Measurements from ENCODE around the gene ZSWIM5.

ZSWIM5 gene

DNA sequence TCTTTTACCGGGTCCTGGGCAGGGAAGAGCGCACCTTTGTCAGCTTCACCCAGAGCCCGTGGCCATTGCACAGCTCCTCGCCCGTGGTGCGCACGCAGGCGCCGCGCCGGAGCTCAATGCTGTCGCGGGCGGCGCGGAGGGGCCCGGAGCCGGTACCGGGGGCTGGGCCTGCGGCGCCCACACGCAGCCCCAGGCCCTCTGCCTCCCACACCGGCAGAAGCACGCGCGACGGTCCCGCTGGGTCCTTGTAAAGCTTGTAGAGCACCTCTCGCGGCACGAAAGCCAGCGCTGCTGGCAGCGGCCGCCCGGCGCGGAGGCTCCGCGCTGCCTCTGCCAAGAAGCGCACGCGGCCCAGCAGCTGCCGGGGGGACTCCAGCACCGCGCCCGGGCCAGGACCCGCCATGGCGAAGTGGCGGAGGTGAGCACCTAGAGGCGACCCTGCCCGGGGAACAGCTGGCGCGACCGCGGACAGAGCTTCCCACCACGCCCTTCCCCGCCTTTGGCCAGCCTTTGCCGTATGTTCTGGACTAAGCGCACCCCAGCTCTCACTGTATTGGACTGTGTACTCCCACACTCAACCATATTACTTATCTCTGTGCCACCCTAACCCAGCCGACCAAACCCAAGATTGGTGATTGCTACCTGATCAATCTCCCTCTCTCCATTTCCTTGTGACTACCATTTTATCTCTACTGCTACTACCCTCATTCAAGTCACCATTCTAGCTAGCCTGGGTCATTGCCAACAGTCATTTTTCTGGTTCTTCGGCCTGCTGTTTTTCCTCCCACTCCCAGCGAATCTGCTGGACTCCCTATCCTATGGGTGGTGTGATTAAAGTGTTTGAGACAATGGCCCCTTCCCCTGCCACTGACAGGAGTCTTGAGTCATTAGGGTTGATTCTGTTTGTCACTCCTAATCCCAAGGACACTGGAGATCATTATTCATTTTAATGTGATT is 195.3 kb downstream of the ZSWIM5 start, which contains the start of gene HECTD3:
TSS of gene HECTD3 (minus strand) at position 470 of the 957 bp plus-strand sequence. CDS start at position 403, 67 bp downstream.
- TF ChIP-seq, protein P1, sequence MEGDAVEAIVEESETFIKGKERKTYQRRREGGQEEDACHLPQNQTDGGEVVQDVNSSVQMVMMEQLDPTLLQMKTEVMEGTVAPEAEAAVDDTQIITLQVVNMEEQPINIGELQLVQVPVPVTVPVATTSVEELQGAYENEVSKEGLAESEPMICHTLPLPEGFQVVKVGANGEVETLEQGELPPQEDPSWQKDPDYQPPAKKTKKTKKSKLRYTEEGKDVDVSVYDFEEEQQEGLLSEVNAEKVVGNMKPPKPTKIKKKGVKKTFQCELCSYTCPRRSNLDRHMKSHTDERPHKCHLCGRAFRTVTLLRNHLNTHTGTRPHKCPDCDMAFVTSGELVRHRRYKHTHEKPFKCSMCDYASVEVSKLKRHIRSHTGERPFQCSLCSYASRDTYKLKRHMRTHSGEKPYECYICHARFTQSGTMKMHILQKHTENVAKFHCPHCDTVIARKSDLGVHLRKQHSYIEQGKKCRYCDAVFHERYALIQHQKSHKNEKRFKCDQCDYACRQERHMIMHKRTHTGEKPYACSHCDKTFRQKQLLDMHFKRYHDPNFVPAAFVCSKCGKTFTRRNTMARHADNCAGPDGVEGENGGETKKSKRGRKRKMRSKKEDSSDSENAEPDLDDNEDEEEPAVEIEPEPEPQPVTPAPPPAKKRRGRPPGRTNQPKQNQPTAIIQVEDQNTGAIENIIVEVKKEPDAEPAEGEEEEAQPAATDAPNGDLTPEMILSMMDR (conservative IDR thresholded peaks at IDR 0.05; ENCODE audit: low read depth, low read length): no peak
- DNase-seq (ENCODE audit: low read depth): peak; percentile 77
- peak within 1 kb of the TSS; percentile 89 for H3K4me3 ChIP-seq (ENCODE audit: low read depth, low read length)

DNA sequence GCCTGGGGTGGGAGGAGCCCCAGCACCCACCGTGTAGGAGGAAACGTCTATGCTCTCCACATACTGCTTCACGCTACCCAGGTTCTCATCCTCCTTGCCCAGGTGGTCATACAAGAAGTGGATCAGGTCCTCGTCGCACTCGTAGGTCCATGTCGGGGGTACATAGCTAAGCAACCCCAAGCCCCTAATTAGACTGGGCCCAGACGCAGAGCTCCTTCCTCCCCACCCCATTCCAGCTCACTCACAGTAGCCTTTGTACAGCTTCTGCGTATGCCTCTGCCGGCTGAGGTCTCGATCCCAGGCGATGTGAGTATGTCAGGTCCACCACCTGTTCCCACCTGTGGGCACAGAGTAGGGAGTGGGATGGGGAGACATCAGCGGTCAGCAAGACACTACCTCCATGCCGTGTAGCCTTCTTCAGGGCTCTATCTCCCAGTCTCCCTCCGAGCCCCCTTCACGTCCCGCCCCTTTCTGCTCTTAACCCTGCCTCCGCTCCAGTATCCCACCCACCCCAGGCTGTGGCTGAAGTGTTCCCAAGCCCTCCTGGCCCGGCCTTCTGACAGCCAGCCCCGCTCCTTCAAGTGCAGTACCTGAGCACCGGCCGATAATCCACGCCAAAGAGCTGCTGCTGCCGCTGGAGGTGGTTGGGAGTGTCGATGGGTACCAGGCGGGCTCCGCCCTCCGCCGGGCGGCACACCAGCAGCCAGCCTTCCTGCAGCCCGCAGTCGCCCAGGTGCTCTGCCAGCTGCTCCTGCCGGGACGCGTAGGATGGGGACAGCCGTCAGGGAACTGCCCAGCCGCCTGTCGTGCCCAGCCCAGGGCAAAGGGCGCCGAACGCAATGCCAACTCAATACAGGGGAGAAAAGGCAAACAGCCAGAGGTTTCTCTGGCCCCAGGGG is 196.2 kb downstream of the ZSWIM5 start:
- TF ChIP-seq, protein P1 (conservative IDR thresholded peaks at IDR 0.05; ENCODE audit: low read depth, low read length): no peak
- peak overlapping the region; percentile 89 for H3K4me3 ChIP-seq (ENCODE audit: low read depth, low read length)
- DNase-seq (ENCODE audit: low read depth): no peak

DNA sequence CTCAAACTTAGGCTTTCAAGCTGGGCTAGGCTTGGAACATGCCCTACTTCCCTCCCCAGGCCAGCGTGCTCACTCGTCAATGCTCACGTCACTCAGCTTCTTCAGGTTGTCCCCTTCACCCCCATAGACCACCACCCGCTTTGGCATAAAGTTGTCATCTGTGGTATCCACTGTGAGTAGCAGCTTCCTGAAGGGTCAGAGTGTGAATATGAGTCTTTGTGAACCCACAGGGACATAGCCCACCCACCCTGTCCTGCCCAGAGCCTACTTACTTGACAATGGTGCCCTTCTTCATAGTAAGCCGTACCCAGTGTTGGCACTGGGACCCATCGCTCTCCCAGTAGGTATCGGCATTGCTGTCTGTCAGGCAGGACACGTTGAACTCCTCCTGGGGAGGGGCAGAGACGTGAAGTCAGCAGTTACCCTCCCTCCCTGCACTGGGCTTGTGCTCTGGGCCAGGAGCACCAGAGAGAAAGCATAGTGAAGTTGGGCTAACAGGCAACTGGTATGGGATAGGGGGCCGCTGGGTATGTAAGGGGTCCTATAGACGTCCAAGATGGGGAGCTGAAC is 197.0 kb downstream of the ZSWIM5 start:
- TF ChIP-seq, protein P1 (conservative IDR thresholded peaks at IDR 0.05; ENCODE audit: low read depth, low read length): no peak
- no peak for DNase-seq (ENCODE audit: low read depth)
- peak overlapping the region; percentile 4 for H3K4me3 ChIP-seq (ENCODE audit: low read depth, low read length)

DNA sequence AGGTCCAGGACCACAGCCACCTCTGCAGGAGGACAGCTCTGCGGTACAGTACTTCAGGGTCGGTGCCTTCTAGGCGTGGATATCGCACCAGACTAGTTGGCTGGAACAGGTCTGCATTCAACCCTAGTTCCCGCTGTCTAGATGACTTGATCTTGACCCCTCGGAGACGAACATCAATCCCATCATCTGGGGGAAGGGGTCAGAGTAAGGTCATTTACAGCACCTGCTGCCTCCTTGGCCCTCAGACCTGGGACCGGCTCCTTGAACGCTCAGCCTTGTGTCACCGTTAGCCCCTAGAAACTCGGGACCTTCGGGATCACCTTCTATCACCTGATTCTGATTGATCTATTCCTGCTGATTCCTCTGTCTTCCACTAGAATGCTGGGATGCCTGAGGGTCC is 197.9 kb downstream of the ZSWIM5 start:
- H3K4me3 ChIP-seq (ENCODE audit: low read depth, low read length): no peak overlapping the region
- DNase-seq (ENCODE audit: low read depth): no peak
- TF ChIP-seq, protein P1 (conservative IDR thresholded peaks at IDR 0.05; ENCODE audit: low read depth, low read length): no peak

DNA sequence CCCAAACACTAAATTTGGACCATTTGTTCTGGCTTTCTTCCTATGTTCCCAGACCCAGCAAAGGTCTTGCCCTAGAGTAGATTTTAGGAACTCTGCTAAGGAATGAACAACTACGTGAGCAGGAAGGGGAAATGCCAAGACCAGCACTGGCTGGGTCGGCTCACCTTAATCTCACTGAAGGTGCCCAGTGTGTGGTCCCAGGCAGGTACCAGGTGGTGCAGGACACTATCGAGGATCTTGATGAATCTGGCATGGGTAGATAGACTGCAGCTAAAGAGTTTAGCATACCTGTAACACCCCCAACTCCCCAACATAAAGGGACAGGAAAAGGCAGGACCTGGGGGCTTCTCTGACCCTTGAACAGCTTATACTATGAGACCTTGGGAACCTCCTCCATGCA is 198.3 kb downstream of the ZSWIM5 start:
- H3K4me3 ChIP-seq (ENCODE audit: low read depth, low read length): no peak overlapping the region
- TF ChIP-seq, protein P1 (conservative IDR thresholded peaks at IDR 0.05; ENCODE audit: low read depth, low read length): no peak

DNA sequence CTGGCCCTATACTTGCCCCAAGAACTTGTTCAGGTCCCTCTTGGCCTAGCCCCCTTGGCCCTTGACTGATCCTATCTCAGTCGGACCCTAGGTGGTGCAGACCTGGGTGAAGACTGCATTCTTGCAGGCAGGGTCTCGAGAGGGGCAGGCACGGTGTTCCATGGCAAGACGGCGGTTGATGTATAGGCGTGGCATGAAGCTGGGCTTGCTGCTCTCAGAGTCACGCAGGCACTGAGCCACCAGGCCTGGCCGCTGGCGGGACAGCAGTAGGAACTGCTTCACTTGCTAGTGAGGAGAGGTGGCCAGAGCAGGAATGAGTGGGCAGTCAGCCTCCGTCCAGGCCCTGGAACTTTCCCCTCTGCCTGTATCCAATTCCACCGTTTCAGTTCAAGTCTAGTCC is 199.1 kb downstream of the ZSWIM5 start:
- no peak for DNase-seq (ENCODE audit: low read depth)
- H3K4me3 ChIP-seq (ENCODE audit: low read depth, low read length): no peak overlapping the region
- TF ChIP-seq, protein P1 (conservative IDR thresholded peaks at IDR 0.05; ENCODE audit: low read depth, low read length): no peak

More for the DNA sequence above, 198.3 kb downstream of the ZSWIM5 start:
- no peak for DNase-seq (ENCODE audit: low read depth)
